Measurements from ENCODE around the gene NLE1.

Gene NLE1

GRCh38 chr17:35104844-35105450, 37.2 kb downstream of the NLE1 start:
- no peak for DNase-seq (ENCODE audit: low read depth)
- no peak for TF ChIP-seq CTCF (conservative IDR thresholded peaks at IDR 0.05; ENCODE audit: low read depth, low read length)
- no peak overlapping the region for H3K4me3 ChIP-seq (ENCODE audit: low read depth, low read length)

- TF ChIP-seq CTCF (conservative IDR thresholded peaks at IDR 0.05; ENCODE audit: low read depth, low read length): no peak
- no peak overlapping the region for H3K4me3 ChIP-seq (ENCODE audit: low read depth, low read length)
- no peak for DNase-seq (ENCODE audit: low read depth)
Observed at GRCh38 chr17:35103271-35103670, 38.8 kb downstream of the NLE1 start.

- TF ChIP-seq CTCF (conservative IDR thresholded peaks at IDR 0.05; ENCODE audit: low read depth, low read length): no peak
- no peak for DNase-seq (ENCODE audit: low read depth)
Observed at GRCh38 chr17:35101725-35102124, 40.4 kb downstream of the NLE1 start.

GRCh38 chr17:35101036-35101435, 41.1 kb downstream of the NLE1 start:
- no peak for TF ChIP-seq CTCF (conservative IDR thresholded peaks at IDR 0.05; ENCODE audit: low read depth, low read length)
- no peak overlapping the region for H3K4me3 ChIP-seq (ENCODE audit: low read depth, low read length)

More at GRCh38 chr17:35101725-35102124, 40.4 kb downstream of the NLE1 start:
- no peak overlapping the region for H3K4me3 ChIP-seq (ENCODE audit: low read depth, low read length)

DNA sequence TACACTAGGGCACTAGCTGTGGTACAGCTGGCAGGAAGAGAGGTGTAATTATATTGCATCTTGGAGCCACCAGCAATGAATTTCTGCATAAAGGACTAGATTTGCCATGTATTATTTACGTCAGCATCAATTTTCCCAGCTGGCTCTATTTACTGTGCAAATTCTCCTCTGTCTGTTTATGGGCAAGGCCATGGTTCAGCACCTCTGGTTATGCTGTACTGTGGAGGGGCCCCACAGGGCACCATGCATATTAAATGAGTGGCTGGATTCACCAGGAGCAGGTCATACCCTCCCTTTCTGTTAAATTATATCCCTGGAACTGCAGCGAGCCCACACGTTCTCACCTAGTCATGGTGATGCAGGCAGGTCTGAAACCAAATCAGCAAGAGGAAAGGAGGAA, 42.2 kb downstream of the NLE1 start:
- H3K4me3 ChIP-seq (ENCODE audit: low read depth, low read length): no peak overlapping the region
- no peak for DNase-seq (ENCODE audit: low read depth)
- TF ChIP-seq CTCF (conservative IDR thresholded peaks at IDR 0.05; ENCODE audit: low read depth, low read length): no peak

More at GRCh38 chr17:35101036-35101435, 41.1 kb downstream of the NLE1 start:
- DNase-seq (ENCODE audit: low read depth): no peak

- H3K4me3 ChIP-seq (ENCODE audit: low read depth, low read length): no peak overlapping the region
- no peak for TF ChIP-seq CTCF (conservative IDR thresholded peaks at IDR 0.05; ENCODE audit: low read depth, low read length)
- DNase-seq (ENCODE audit: low read depth): no peak
Observed at GRCh38 chr17:35097776-35098175, 44.3 kb downstream of the NLE1 start.

- DNase-seq (ENCODE audit: low read depth): no peak
- no peak for TF ChIP-seq CTCF (conservative IDR thresholded peaks at IDR 0.05; ENCODE audit: low read depth, low read length)
- H3K4me3 ChIP-seq (ENCODE audit: low read depth, low read length): no peak overlapping the region
Observed at GRCh38 chr17:35095741-35096140, 46.4 kb downstream of the NLE1 start.

Data from choroid plexus epithelial cell (primary cell).